PC-9 (cell line): ENCODE results near the gene BMAL1.

Experiments used
- CTCF ChIP-seq: fragments of 200-600 bp; sonication (generic); conservative IDR thresholded peaks from 2 replicates; pipeline ENCODE4 v1.6.1; 2017; ENCODE audit warnings: mixed run types, antibody characterized with exemption, mild to moderate bottlenecking, moderate library complexity
- EZH2 ChIP-seq: fragments of 200-600 bp; sonication (generic); IDR thresholded peaks from 2 replicates; pipeline ENCODE4 v1.8.0; 2017; ENCODE audit warnings: antibody characterized with exemption, low read depth

DNA sequence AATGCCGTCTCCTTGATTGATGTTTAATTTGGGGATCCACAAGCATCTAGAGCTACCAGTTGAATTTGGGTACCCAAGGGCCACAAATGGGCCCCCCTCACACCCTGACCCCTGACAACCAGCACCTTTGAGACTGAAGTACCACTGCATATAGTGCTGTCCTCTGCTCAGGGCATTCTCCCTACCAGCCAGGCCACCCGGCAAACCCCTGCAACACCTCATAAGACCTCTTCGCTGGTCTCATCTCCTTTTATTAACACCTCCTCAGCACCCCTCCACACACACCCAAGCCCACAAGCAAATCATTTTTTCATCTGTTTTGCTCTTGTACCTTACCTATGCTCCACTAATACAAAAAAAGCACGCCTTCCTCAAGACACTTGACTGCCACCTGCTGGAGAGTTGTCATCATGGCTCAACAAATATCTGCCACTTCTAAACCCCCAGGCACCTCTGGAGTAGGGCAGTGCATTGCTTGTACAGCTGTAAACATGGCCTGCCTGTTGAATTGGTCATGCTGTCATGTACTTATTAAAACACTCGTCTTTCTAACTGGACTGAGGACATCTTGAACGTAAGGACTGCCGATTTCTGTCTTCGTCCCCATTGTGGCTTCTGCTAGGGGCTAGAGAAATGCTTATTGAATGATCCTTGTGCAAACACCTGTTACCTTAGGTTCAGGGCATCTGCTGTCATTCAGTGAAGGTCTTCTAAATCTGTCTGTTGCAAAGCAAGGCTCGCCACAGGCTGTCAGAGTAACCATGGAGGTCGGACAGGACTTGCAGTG lies 66.5 kb downstream of the BMAL1 start:
- TF ChIP-seq EZH2 (no peak), CTCF (peak; percentile 82)
